NB4 (cell line): ENCODE measurements around the gene TM9SF3.

Experiments
- POLR2A ChIP-seq: IDR thresholded peaks from 2 replicates; pipeline ENCODE4 v1.6.1; 2011; ENCODE audit warnings: mild to moderate bottlenecking; ENCODE audit not compliant: insufficient read length; ENCODE audit errors: extremely low read depth
- TF ChIP-seq, protein P1 (sequence below): IDR thresholded peaks from one replicate; pipeline ENCODE4 v1.5.1; 2012; ENCODE audit warnings: low read depth, low read length

DNA sequence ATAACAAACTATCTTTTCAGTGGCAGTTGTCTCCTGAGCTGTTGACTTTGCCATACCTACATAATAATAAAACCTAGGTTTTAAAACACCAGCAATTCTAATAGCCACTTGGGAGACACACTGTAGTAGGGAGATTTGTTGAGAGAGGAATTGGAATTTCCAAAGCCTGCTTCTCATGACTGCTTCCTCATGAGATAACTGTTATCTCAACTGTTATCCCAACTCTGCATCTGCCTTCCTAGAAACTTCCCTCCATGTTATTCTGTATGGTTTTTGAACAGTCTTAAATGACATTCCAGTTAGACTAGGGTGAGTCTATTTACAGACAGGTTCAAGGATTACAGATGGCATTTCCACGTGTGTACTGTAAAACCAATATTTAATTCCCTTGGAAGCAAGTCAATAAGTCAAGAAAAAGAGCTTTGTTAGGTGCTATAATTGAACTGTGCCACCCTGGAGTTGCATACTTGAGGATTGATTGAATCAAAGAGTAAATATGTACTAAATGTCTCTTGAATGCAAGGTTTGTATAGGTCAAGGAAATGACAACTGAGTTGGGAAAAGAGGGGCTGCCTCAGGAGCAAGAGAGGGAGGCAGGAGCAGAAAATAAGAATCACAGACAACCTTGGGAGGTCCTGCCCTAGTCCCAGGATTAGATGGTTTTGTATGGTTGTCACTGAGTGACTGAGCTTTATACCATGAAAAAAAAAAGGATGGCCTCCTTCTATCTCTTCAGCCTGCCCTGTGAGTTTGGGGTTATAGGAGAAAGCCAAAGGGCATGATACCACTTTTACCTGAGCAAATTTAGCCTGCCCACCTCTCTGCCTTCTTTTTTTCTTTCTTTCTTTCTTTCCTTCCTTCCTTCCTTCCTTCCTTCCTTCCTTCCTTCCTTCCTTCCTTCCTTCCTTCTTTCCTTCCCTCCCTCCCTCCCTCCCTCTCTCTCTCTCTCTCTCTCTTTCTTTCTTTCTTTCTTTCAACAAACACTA, 9.9 kb upstream of the TM9SF3 start:
- TF ChIP-seq POLR2A = no peak
- TF ChIP-seq, protein P1, sequence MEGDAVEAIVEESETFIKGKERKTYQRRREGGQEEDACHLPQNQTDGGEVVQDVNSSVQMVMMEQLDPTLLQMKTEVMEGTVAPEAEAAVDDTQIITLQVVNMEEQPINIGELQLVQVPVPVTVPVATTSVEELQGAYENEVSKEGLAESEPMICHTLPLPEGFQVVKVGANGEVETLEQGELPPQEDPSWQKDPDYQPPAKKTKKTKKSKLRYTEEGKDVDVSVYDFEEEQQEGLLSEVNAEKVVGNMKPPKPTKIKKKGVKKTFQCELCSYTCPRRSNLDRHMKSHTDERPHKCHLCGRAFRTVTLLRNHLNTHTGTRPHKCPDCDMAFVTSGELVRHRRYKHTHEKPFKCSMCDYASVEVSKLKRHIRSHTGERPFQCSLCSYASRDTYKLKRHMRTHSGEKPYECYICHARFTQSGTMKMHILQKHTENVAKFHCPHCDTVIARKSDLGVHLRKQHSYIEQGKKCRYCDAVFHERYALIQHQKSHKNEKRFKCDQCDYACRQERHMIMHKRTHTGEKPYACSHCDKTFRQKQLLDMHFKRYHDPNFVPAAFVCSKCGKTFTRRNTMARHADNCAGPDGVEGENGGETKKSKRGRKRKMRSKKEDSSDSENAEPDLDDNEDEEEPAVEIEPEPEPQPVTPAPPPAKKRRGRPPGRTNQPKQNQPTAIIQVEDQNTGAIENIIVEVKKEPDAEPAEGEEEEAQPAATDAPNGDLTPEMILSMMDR = no peak
